ENCODE results near the gene CDC42EP2. TPM values are rescaled to one million over a fixed set of nuclear protein-coding genes. Genes with fewer than 3 reads are reported as not detected.

CDC42EP2 gene
- total RNA-seq, 2 donors from 2014 or later: 0.73 to 2.0 TPM

- no peak overlapping the region for H3K4me3 Mint-ChIP-seq
- no peaks in the 10 kb centered on the region for H3K9me3 Mint-ChIP-seq
- H3K27me3 Mint-ChIP-seq: no peaks in the 10 kb centered on the region
- peaks cover 100% of the 10 kb centered on the region for H3K36me3 Mint-ChIP-seq (ENCODE audit: low read depth)
- H3K4me1 Mint-ChIP-seq: peaks cover 4% of the 10 kb centered on the region
- ATAC-seq (replicated peaks): peak; percentile 49
- H3K27ac Mint-ChIP-seq: peak overlapping the region; percentile 7
Observed at GRCh38 chr11:65290448-65291165, 24.1 kb upstream of the CDC42EP2 start.

GRCh38 chr11:65291613-65292012 is 23.1 kb upstream of the CDC42EP2 start:
- Mint-ChIP-seq H3K27me3 (no peaks in the 10 kb centered on the region), H3K9me3 (no peaks in the 10 kb centered on the region), H3K36me3 (ENCODE audit: low read depth) (peaks cover 100% of the 10 kb centered on the region), H3K4me3 (no peak overlapping the region), H3K27ac (peak overlapping the region; percentile 7), H3K4me1 (peaks cover 4% of the 10 kb centered on the region)
- no peak for ATAC-seq (replicated peaks)

- H3K27ac Mint-ChIP-seq: no peak overlapping the region
- H3K4me3 Mint-ChIP-seq: no peak overlapping the region
- no peaks in the 10 kb centered on the region for H3K27me3 Mint-ChIP-seq
- no peaks in the 10 kb centered on the region for H3K9me3 Mint-ChIP-seq
- ATAC-seq (replicated peaks): no peak
- H3K4me1 Mint-ChIP-seq: peaks cover 4% of the 10 kb centered on the region
- H3K36me3 Mint-ChIP-seq (ENCODE audit: low read depth): peaks cover 100% of the 10 kb centered on the region
Observed at GRCh38 chr11:65292890-65293289, 21.8 kb upstream of the CDC42EP2 start.

GRCh38 chr11:65293909-65294381 is 20.7 kb upstream of the CDC42EP2 start:
- Mint-ChIP-seq H3K27ac (no peak overlapping the region), H3K4me1 (peaks cover 4% of the 10 kb centered on the region), H3K4me3 (no peak overlapping the region), H3K9me3 (no peaks in the 10 kb centered on the region), H3K36me3 (ENCODE audit: low read depth) (peaks cover 92% of the 10 kb centered on the region), H3K27me3 (no peaks in the 10 kb centered on the region)
- no peak for ATAC-seq (replicated peaks)

GRCh38 chr11:65295001-65295400 is 19.7 kb upstream of the CDC42EP2 start:
- no peak overlapping the region for H3K4me3 Mint-ChIP-seq
- no peak overlapping the region for H3K27ac Mint-ChIP-seq
- H3K36me3 Mint-ChIP-seq (ENCODE audit: low read depth): peaks cover 81% of the 10 kb centered on the region
- no peak for ATAC-seq (replicated peaks)
- peaks cover 4% of the 10 kb centered on the region for H3K4me1 Mint-ChIP-seq
- H3K27me3 Mint-ChIP-seq: no peaks in the 10 kb centered on the region
- H3K9me3 Mint-ChIP-seq: no peaks in the 10 kb centered on the region

- Mint-ChIP-seq H3K36me3 (ENCODE audit: low read depth) (peaks cover 74% of the 10 kb centered on the region), H3K9me3 (no peaks in the 10 kb centered on the region), H3K27ac (no peak overlapping the region), H3K4me3 (no peak overlapping the region), H3K4me1 (peaks cover under 1% of the 10 kb centered on the region), H3K27me3 (no peaks in the 10 kb centered on the region)
- ATAC-seq (replicated peaks): no peak
Observed at GRCh38 chr11:65295571-65296341, 18.9 kb upstream of the CDC42EP2 start.

- Mint-ChIP-seq H3K9me3 (no peaks in the 10 kb centered on the region), H3K27ac (no peak overlapping the region), H3K4me3 (no peak overlapping the region), H3K4me1 (no peaks in the 10 kb centered on the region), H3K36me3 (ENCODE audit: low read depth) (peaks cover 60% of the 10 kb centered on the region), H3K27me3 (no peaks in the 10 kb centered on the region)
- no peak for ATAC-seq (replicated peaks)
Observed at GRCh38 chr11:65297026-65297672, 17.5 kb upstream of the CDC42EP2 start.

- no peak overlapping the region for H3K4me3 Mint-ChIP-seq
- H3K27me3 Mint-ChIP-seq: no peaks in the 10 kb centered on the region
- no peaks in the 10 kb centered on the region for H3K9me3 Mint-ChIP-seq
- peaks cover 50% of the 10 kb centered on the region for H3K36me3 Mint-ChIP-seq (ENCODE audit: low read depth)
- ATAC-seq (replicated peaks): no peak
- no peak overlapping the region for H3K27ac Mint-ChIP-seq
- no peaks in the 10 kb centered on the region for H3K4me1 Mint-ChIP-seq
Observed at GRCh38 chr11:65298131-65298535, 16.5 kb upstream of the CDC42EP2 start.

- Mint-ChIP-seq H3K27me3 (no peaks in the 10 kb centered on the region), H3K9me3 (no peaks in the 10 kb centered on the region), H3K4me3 (no peak overlapping the region), H3K4me1 (no peaks in the 10 kb centered on the region), H3K36me3 (ENCODE audit: low read depth) (peaks cover 44% of the 10 kb centered on the region), H3K27ac (no peak overlapping the region)
- ATAC-seq (replicated peaks): no peak
Observed at GRCh38 chr11:65298655-65299179, 15.9 kb upstream of the CDC42EP2 start.

GRCh38 chr11:65300621-65301275 is 13.9 kb upstream of the CDC42EP2 start:
- Mint-ChIP-seq H3K36me3 (ENCODE audit: low read depth) (peaks cover 30% of the 10 kb centered on the region), H3K4me3 (no peak overlapping the region), H3K4me1 (no peaks in the 10 kb centered on the region), H3K9me3 (no peaks in the 10 kb centered on the region), H3K27ac (no peak overlapping the region), H3K27me3 (no peaks in the 10 kb centered on the region)
- ATAC-seq (replicated peaks): no peak

- H3K36me3 Mint-ChIP-seq (ENCODE audit: low read depth): peaks cover 20% of the 10 kb centered on the region
- H3K9me3 Mint-ChIP-seq: no peaks in the 10 kb centered on the region
- no peak for ATAC-seq (replicated peaks)
- H3K27ac Mint-ChIP-seq: no peak overlapping the region
- H3K27me3 Mint-ChIP-seq: no peaks in the 10 kb centered on the region
- H3K4me1 Mint-ChIP-seq: no peaks in the 10 kb centered on the region
- H3K4me3 Mint-ChIP-seq: no peak overlapping the region
Observed at GRCh38 chr11:65301491-65302329, 13.0 kb upstream of the CDC42EP2 start.

- Mint-ChIP-seq H3K27me3 (no peaks in the 10 kb centered on the region), H3K36me3 (ENCODE audit: low read depth) (peaks cover 6% of the 10 kb centered on the region), H3K27ac (no peak overlapping the region), H3K4me3 (no peak overlapping the region), H3K9me3 (no peaks in the 10 kb centered on the region), H3K4me1 (no peaks in the 10 kb centered on the region)
- ATAC-seq (replicated peaks): no peak
Observed at GRCh38 chr11:65303555-65303954, 11.1 kb upstream of the CDC42EP2 start.

- ATAC-seq (replicated peaks): no peak
- Mint-ChIP-seq H3K4me1 (no peaks in the 10 kb centered on the region), H3K36me3 (ENCODE audit: low read depth) (peaks cover 6% of the 10 kb centered on the region), H3K27ac (no peak overlapping the region), H3K4me3 (no peak overlapping the region), H3K9me3 (no peaks in the 10 kb centered on the region), H3K27me3 (no peaks in the 10 kb centered on the region)
Observed at GRCh38 chr11:65304110-65304509, 10.6 kb upstream of the CDC42EP2 start.

Measured in activated T-helper 17 cell treated with anti-CD3 and anti-CD28 coated beads, Interleukin-2, amount 50 U/mL, for 72 hours (primary cell).